HG03025 (cell line): ENCODE data around the gene SEMA4B.
"Not testable (repeated sequence)": the region's sequence is repeated elsewhere in the genome, so short reads cannot be mapped to it uniquely, and the experiment has no call there.

Experiments
- ATAC-seq: cut with Tn5 transposase; IDR thresholded peaks from one replicate; pipeline ENCODE4 v1.9.1; 2021; ENCODE audit warnings: mild to moderate bottlenecking, moderate library complexity; ENCODE audit not compliant: unreplicated experiment, low FRiP score

The SEMA4B gene

GRCh38 chr15:90243943-90244639 is 43.0 kb downstream of the SEMA4B start:
- no peak for ATAC-seq

GRCh38 chr15:90248789-90249202 is 47.7 kb downstream of the SEMA4B start:
- no peak for ATAC-seq

GRCh38 chr15:90249203-90249863 is 48.2 kb downstream of the SEMA4B start, which contains the start of gene TTLL13:
Gene TTLL13 (plus strand): TSS chr15:90249556. CDS start chr15:90250631, 1,075 bp downstream.
- no peak for ATAC-seq

GRCh38 chr15:90257776-90258175 is 56.6 kb downstream of the SEMA4B start:
- no peak for ATAC-seq

GRCh38 chr15:90259524-90259923 is 58.4 kb downstream of the SEMA4B start:
- ATAC-seq, result no peak

- not testable (repeated sequence) for ATAC-seq
Observed at GRCh38 chr15:90260731-90261130, 59.6 kb downstream of the SEMA4B start.

- no peak for ATAC-seq
Observed at GRCh38 chr15:90261811-90262210, 60.7 kb downstream of the SEMA4B start.

GRCh38 chr15:90262426-90262825 is 61.3 kb downstream of the SEMA4B start:
- ATAC-seq, result no peak

GRCh38 chr15:90264671-90265070 is 63.5 kb downstream of the SEMA4B start:
- no peak for ATAC-seq

- peak; percentile 88 for ATAC-seq
Observed at GRCh38 chr15:90265271-90266060, 64.3 kb downstream of the SEMA4B start, which contains the start of gene NGRN. Gene NGRN (plus strand): TSS chr15:90265672. CDS start chr15:90265713, 41 bp downstream.

GRCh38 chr15:90266061-90266431 is 64.9 kb downstream of the SEMA4B start:
- peak; percentile 19 for ATAC-seq

- no peak for ATAC-seq
Observed at GRCh38 chr15:90266485-90266884, 65.4 kb downstream of the SEMA4B start.

- ATAC-seq, result no peak
Observed at GRCh38 chr15:90268415-90268814, 67.3 kb downstream of the SEMA4B start.

- ATAC-seq, result no peak
Observed at GRCh38 chr15:90270502-90271150, 69.5 kb downstream of the SEMA4B start.

GRCh38 chr15:90271459-90272166 is 70.5 kb downstream of the SEMA4B start:
- no peak for ATAC-seq

GRCh38 chr15:90278467-90278866 is 77.3 kb downstream of the SEMA4B start:
- not testable (repeated sequence) for ATAC-seq
